Right atrium auricular region (tissue), 2 donors: ENCODE results near the gene MEAK7. TPM values are rescaled to one million over a fixed set of nuclear protein-coding genes. Genes with fewer than 3 reads are reported as not detected.

ENCODE experiments used
- DNase-seq: peaks from one replicate; pipeline ENCODE4 v3.0.0-alpha.2; 2019; ENCODE audit warnings: low spot score
- H3K27ac ChIP-seq, 2 donors: fragments of 200-600 bp; sonication (generic); 1 replicate in 1 of 2; 2 replicates in 1 of 2; pipeline ENCODE4 v1.5.1; 2016 to 2019
- H3K27me3 ChIP-seq, 2 donors: fragments of 200-600 bp; sonication (generic); one replicate each; pipeline versions ENCODE4 v1.5.1 to v1.6.0; 2017 to 2019
- H3K36me3 ChIP-seq: fragments of 200-600 bp; sonication (generic); one replicate; pipeline ENCODE4 v1.5.1; 2016
- H3K4me1 ChIP-seq, 2 donors: fragments of 200-600 bp; sonication (generic); one replicate each; pipeline versions ENCODE4 v1.5.1 to v1.6.0; 2017 to 2019
- H3K4me3 ChIP-seq, 2 donors: fragments of 200-600 bp; sonication (generic); 1 replicate in 1 of 2; 2 replicates in 1 of 2; pipeline ENCODE4 v1.5.1; 2017 to 2019; ENCODE audit warnings: mild to moderate bottlenecking in 1 of 2, moderate library complexity in 1 of 2
- H3K9me3 ChIP-seq, 2 donors: fragments of 200-600 bp; sonication (generic); one replicate each; pipeline ENCODE4 v1.5.1; 2019
- CTCF ChIP-seq, 2 donors: fragments of 200-600 bp; sonication (generic); IDR thresholded peaks; one replicate each; pipeline ENCODE4 v1.5.1; 2019; ENCODE audit warnings: antibody characterized with exemption in 2 of 2
- total RNA-seq, 2 donors: library from RNA; depleted of rRNA; stranded (reverse); fragments of >200 nt; gene quantifications; one replicate each; pipeline ENCODE4 v1.1.0, GENCODE V29; 2016

The MEAK7 gene
- total RNA-seq, 2 donors from 2014 or later = 5.3 to 6.9 TPM

GRCh38 chr16:84466692-84467091, 37.8 kb downstream of the MEAK7 start:
- Histone ChIP-seq H3K27ac (no peak overlapping the region), H3K36me3 (peaks cover 8% of the 10 kb centered on the region), H3K9me3 (peaks cover 0 to 11% of the 10 kb centered on the region in 2 donors), H3K27me3 (no peaks in the 10 kb centered on the region), H3K4me3 (no peak overlapping the region), H3K4me1 (no peaks in the 10 kb centered on the region)
- TF ChIP-seq CTCF (IDR thresholded peaks at IDR 0.05) = no peak
- no peak for DNase-seq

GRCh38 chr16:84465154-84465553, 39.3 kb downstream of the MEAK7 start:
- TF ChIP-seq CTCF (IDR thresholded peaks at IDR 0.05) = no peak
- DNase-seq = no peak
- Histone ChIP-seq H3K36me3 (peaks cover 8% of the 10 kb centered on the region), H3K27me3 (no peaks in the 10 kb centered on the region), H3K27ac (no peak overlapping the region), H3K4me3 (no peak overlapping the region), H3K4me1 (no peaks in the 10 kb centered on the region), H3K9me3 (peaks cover 0 to 11% of the 10 kb centered on the region in 2 donors)

GRCh38 chr16:84464116-84464515, 40.3 kb downstream of the MEAK7 start:
- no peak for TF ChIP-seq CTCF (IDR thresholded peaks at IDR 0.05)
- DNase-seq = no peak
- Histone ChIP-seq H3K4me1 (no peaks in the 10 kb centered on the region), H3K9me3 (peaks cover 0 to 11% of the 10 kb centered on the region in 2 donors), H3K36me3 (peaks cover 8% of the 10 kb centered on the region), H3K27me3 (no peaks in the 10 kb centered on the region), H3K27ac (no peak overlapping the region), H3K4me3 (no peak overlapping the region)

GRCh38 chr16:84463221-84463620, 41.2 kb downstream of the MEAK7 start:
- H3K9me3 ChIP-seq = peaks cover 0 to 11% of the 10 kb centered on the region in 2 donors
- H3K36me3 ChIP-seq = peaks cover 8% of the 10 kb centered on the region
- H3K4me3 ChIP-seq = no peak overlapping the region
- TF ChIP-seq CTCF (IDR thresholded peaks at IDR 0.05) = no peak
- no peak for DNase-seq
- no peaks in the 10 kb centered on the region for H3K27me3 ChIP-seq
- no peaks in the 10 kb centered on the region for H3K4me1 ChIP-seq
- no peak overlapping the region for H3K27ac ChIP-seq

GRCh38 chr16:84462296-84463210, 41.9 kb downstream of the MEAK7 start:
- peaks cover 8% of the 10 kb centered on the region for H3K36me3 ChIP-seq
- TF ChIP-seq CTCF (IDR thresholded peaks at IDR 0.05) = no peak
- no peaks in the 10 kb centered on the region for H3K27me3 ChIP-seq
- no peak for DNase-seq
- no peak overlapping the region for H3K4me3 ChIP-seq
- peaks cover 0 to 11% of the 10 kb centered on the region in 2 donors for H3K9me3 ChIP-seq
- no peak overlapping the region for H3K27ac ChIP-seq
- no peaks in the 10 kb centered on the region for H3K4me1 ChIP-seq
